Measurements from ENCODE around the gene NPS.

- no peak for TF ChIP-seq POLR2A (IDR thresholded peaks at IDR 0.05)
- TF ChIP-seq POLR2AphosphoS5 (IDR thresholded peaks at IDR 0.05) = no peak
These were observed 27.6 kb downstream of the NPS start for GRCh38 chr10:127576740-127577161.

All from spleen (tissue), 3 donors.